Measurements from ENCODE around the gene FHOD1. TPM values are rescaled to one million over a fixed set of nuclear protein-coding genes. Genes with fewer than 3 reads are reported as not detected.

Gene FHOD1
- total RNA-seq, 1 donor from 2014 or later: 18.8 TPM

DNA sequence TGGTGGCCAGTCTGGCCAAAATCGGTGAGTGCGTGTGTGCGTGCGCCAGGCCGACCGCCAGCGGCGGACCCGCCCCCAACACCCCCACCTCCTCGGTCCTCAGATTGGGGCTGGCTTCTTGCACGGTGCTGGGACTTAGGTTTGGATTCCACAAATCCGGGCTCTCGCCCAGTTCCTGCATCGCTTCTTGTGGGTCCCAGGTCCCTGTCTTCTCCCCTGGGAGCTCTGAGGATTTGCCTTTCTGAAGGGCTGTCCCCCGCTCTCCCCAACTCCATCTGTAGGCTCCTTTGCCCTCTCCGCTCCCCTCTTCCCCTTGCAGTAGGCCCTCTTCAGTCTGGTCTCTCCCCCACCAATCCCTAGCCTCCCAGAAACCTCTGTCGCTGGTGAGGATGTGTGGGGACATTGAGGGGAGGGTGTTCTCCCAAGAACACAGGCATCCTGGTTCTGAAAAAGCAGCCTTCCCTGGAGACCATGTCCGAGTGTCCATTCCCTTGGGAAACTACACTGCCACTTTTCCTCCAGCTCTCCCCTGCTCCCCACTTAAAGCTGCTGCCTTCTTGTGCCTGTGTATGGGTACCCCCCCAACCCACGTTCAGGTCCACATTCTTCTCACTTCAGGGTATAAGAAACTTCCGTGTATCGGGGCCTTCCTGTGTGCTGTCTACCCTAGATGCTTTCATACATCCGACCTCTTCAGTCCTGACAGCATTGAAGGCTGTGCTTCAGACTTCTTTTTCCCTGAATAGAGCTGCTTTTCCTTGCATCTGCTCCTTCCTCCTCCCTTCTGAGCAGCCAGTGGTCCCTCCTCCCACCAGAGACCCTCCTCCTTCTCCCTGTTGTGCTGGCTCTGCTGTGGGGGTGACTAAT lies 2.1 kb upstream of the FHOD1 start:
- TF ChIP-seq, protein P1, sequence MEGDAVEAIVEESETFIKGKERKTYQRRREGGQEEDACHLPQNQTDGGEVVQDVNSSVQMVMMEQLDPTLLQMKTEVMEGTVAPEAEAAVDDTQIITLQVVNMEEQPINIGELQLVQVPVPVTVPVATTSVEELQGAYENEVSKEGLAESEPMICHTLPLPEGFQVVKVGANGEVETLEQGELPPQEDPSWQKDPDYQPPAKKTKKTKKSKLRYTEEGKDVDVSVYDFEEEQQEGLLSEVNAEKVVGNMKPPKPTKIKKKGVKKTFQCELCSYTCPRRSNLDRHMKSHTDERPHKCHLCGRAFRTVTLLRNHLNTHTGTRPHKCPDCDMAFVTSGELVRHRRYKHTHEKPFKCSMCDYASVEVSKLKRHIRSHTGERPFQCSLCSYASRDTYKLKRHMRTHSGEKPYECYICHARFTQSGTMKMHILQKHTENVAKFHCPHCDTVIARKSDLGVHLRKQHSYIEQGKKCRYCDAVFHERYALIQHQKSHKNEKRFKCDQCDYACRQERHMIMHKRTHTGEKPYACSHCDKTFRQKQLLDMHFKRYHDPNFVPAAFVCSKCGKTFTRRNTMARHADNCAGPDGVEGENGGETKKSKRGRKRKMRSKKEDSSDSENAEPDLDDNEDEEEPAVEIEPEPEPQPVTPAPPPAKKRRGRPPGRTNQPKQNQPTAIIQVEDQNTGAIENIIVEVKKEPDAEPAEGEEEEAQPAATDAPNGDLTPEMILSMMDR (IDR thresholded peaks at IDR 0.05; ENCODE audit: partially characterized antibody, unreplicated experiment): no peak
- peaks cover 5% of the 10 kb centered on the region for H3K36me3 Mint-ChIP-seq (ENCODE audit: unreplicated experiment)
- peak overlapping the region; percentile 87 for H3K4me3 Mint-ChIP-seq (ENCODE audit: unreplicated experiment)
- peaks cover 21% of the 10 kb centered on the region for H3K4me1 Mint-ChIP-seq (ENCODE audit: low read depth, unreplicated experiment)
- no peak for DNase-seq
- H3K27ac Mint-ChIP-seq (ENCODE audit: unreplicated experiment): no peak overlapping the region
- peaks cover 13% of the 10 kb centered on the region for H3K9me3 Mint-ChIP-seq (ENCODE audit: unreplicated experiment)
- H3K27me3 Mint-ChIP-seq (ENCODE audit: unreplicated experiment): peaks cover 24% of the 10 kb centered on the region

DNA sequence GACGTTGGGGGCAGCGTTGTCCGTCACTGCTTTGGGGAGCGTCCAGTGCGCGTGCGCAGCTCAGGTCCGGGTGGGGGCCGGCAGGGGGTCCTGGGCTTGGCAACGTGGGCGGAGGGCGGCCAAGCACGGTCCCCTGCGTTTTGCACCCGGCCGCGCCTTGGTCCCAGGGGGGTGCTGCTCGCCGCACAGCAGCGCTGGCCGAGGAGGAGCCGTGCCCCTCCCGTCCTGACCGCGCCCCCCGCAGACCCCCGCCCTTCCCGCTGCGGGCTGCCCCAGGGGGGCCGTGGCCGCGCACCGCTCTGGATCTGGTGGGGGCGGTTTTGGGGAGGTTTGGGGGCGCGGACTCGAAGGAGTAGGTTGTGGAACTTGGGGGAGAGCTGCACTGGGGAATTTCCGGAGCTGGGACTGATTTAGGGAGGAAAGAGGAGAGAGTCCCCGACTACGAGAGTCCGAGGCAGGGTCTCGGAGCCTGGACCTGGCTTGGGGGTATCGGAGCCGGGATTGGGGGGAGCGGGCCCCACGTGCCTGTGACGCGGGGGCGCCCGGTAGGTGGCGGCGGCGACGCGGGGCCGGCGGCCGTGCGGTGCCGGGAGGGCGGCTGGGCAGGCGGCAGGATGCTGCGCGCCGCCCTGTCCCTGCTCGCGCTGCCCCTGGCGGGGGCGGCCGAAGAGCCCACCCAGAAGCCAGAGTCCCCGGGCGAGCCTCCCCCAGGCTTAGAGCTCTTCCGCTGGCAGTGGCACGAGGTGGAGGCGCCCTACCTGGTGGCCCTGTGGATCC lies 1.3 kb upstream of the FHOD1 start, which contains the start of gene SLC9A5:
Gene SLC9A5 (plus strand): TSS at position 579 of the 777 bp plus-strand sequence. CDS start 36 bp downstream, at position 615.
- Mint-ChIP-seq H3K4me1 (ENCODE audit: low read depth, unreplicated experiment) (peaks cover 21% of the 10 kb centered on the region), H3K27me3 (ENCODE audit: unreplicated experiment) (peaks cover 24% of the 10 kb centered on the region), H3K27ac (ENCODE audit: unreplicated experiment) (no peak within 1 kb of the TSS), H3K4me3 (ENCODE audit: unreplicated experiment) (peak within 1 kb of the TSS; percentile 92), H3K36me3 (ENCODE audit: unreplicated experiment) (peaks cover 5% of the 10 kb centered on the region), H3K9me3 (ENCODE audit: unreplicated experiment) (peaks cover 13% of the 10 kb centered on the region)
- TF ChIP-seq, protein P1 (IDR thresholded peaks at IDR 0.05; ENCODE audit: partially characterized antibody, unreplicated experiment): no peak
- DNase-seq: peak; percentile 46

DNA sequence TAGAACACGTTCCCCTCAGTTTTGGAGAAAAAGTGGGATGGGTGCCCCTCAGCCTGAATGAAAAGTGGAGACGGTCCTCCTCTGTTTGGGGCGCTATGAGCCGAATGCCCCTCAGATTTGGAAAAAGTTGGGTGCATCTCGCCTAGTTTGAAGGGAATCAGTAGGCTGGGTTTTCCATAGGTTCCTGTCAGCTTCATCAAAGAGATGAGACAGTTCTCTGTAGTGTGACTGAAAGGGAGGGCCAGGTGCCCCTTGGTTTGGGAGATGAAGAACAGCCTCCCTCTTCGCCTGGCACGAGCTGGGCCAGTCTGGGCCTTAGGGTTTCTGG lies 756 bp upstream of the FHOD1 start:
- Mint-ChIP-seq H3K4me3 (ENCODE audit: unreplicated experiment) (peak overlapping the region; percentile 92), H3K9me3 (ENCODE audit: unreplicated experiment) (peaks cover 11% of the 10 kb centered on the region), H3K36me3 (ENCODE audit: unreplicated experiment) (peaks cover 5% of the 10 kb centered on the region), H3K4me1 (ENCODE audit: low read depth, unreplicated experiment) (peaks cover 21% of the 10 kb centered on the region), H3K27ac (ENCODE audit: unreplicated experiment) (no peak overlapping the region), H3K27me3 (ENCODE audit: unreplicated experiment) (peaks cover 24% of the 10 kb centered on the region)
- DNase-seq: no peak
- TF ChIP-seq, protein P1 (IDR thresholded peaks at IDR 0.05; ENCODE audit: partially characterized antibody, unreplicated experiment): no peak

DNA sequence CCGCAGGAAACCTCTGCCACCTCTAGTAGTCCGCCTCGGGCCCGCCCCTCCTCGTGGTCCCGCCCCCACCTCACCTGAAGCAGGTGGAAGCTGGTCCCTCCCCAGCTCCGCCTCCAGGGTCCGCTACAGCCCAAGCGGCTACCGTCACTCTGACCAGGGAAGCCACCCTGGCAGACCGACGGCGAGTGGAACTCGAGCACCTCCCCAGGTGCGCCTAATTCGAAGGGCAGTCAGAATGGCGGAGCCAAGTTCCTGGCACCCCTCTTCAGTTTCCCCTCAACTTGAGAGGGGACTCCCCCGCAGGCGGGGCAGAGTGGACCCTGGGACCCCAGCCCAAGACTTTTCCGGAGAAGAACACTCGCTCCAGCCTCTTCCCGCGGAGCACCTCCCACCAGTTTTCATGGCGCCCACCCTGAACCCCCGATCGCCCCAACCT lies 507 bp downstream of the FHOD1 start:
- Mint-ChIP-seq H3K9me3 (ENCODE audit: unreplicated experiment) (peaks cover 9% of the 10 kb centered on the region), H3K27ac (ENCODE audit: unreplicated experiment) (no peak overlapping the region), H3K36me3 (ENCODE audit: unreplicated experiment) (peaks cover 5% of the 10 kb centered on the region), H3K27me3 (ENCODE audit: unreplicated experiment) (peaks cover 23% of the 10 kb centered on the region), H3K4me1 (ENCODE audit: low read depth, unreplicated experiment) (peaks cover 21% of the 10 kb centered on the region), H3K4me3 (ENCODE audit: unreplicated experiment) (peak overlapping the region; percentile 92)
- TF ChIP-seq, protein P1 (IDR thresholded peaks at IDR 0.05; ENCODE audit: partially characterized antibody, unreplicated experiment): no peak
- DNase-seq: no peak

Data from glutamatergic neuron (in vitro differentiated cells).